OCI-LY1 (cell line): ENCODE measurements around the gene GPR21.

Experiments
- H2AFZ ChIP-seq: fragments of 200-600 bp; sonication (generic), shearing (Covaris generic); 2 replicates; pipeline ENCODE4 v1.6.0; 2014; ENCODE audit warnings: antibody characterized with exemption, mild to moderate bottlenecking, low read length
- H3F3A ChIP-seq: fragments of 200-600 bp; sonication (generic), shearing (Covaris generic); 2 replicates; pipeline ENCODE4 v1.6.0; 2014; ENCODE audit warnings: mild to moderate bottlenecking, antibody characterized with exemption, low read length, moderate library complexity; ENCODE audit not compliant: insufficient read depth
- H3K27ac ChIP-seq: fragments of 200-600 bp; sonication (generic); 2 replicates; pipeline ENCODE4 v1.5.1; 2014; ENCODE audit warnings: low read length, mixed run types, mild to moderate bottlenecking, low read depth; ENCODE audit not compliant: poor library complexity, severe bottlenecking
- H3K27me3 ChIP-seq: fragments of 200-600 bp; sonication (generic); 2 replicates; pipeline ENCODE4 v1.6.0; 2014; ENCODE audit warnings: antibody characterized with exemption, mild to moderate bottlenecking, low read length, moderate library complexity; ENCODE audit not compliant: insufficient read depth
- H3K36me3 ChIP-seq: fragments of 200-600 bp; sonication (generic); 2 replicates; pipeline ENCODE4 v1.6.1; 2014; ENCODE audit warnings: mild to moderate bottlenecking, antibody characterized with exemption, low read length, moderate library complexity, mixed read lengths; ENCODE audit not compliant: insufficient read depth
- H3K4me1 ChIP-seq: fragments of 200-600 bp; sonication (generic); 2 replicates; pipeline ENCODE4 v1.5.1; 2014; ENCODE audit warnings: mild to moderate bottlenecking, low read length, moderate library complexity; ENCODE audit not compliant: insufficient read depth, severe bottlenecking
- H3K4me2 ChIP-seq: fragments of 200-600 bp; sonication (generic), shearing (Covaris generic); 2 replicates; pipeline ENCODE4 v1.6.1; 2014; ENCODE audit warnings: low read length
- H3K4me3 ChIP-seq: fragments of 200-600 bp; sonication (generic); 2 replicates; pipeline ENCODE4 v1.5.1; 2014; ENCODE audit warnings: low read length, low read depth, mild to moderate bottlenecking, mixed read lengths; ENCODE audit not compliant: poor library complexity, severe bottlenecking
- H3K79me2 ChIP-seq: fragments of 200-600 bp; shearing (Covaris generic); 2 replicates; pipeline ENCODE4 v1.6.1; 2016; ENCODE audit warnings: mixed run types, low read length, mixed read lengths; ENCODE audit not compliant: insufficient read depth
- H3K9ac ChIP-seq: fragments of 200-600 bp; sonication (generic), shearing (Covaris generic); 2 replicates; pipeline ENCODE4 v1.6.1; 2014; ENCODE audit warnings: mild to moderate bottlenecking, low read length, mixed read lengths
- H3K9me2 ChIP-seq: fragments of 200-600 bp; sonication (generic), shearing (Covaris generic); 2 replicates; pipeline ENCODE4 v1.6.1; 2014; ENCODE audit warnings: low read depth, mild to moderate bottlenecking, low read length, mixed read lengths
- H3K9me3 ChIP-seq: fragments of 200-600 bp; shearing (Covaris generic); 2 replicates; pipeline ENCODE4 v1.6.1; 2014; ENCODE audit warnings: low read length, mixed read lengths
- H4K20me1 ChIP-seq: fragments of 200-600 bp; sonication (generic), shearing (Covaris generic); 2 replicates; pipeline ENCODE4 v1.6.0; 2016; ENCODE audit warnings: mild to moderate bottlenecking, low read length; ENCODE audit not compliant: insufficient read depth
- EZH2 ChIP-seq: fragments of 200-600 bp; sonication (generic), shearing (Covaris generic); IDR thresholded peaks from 2 replicates; pipeline ENCODE4 v1.8.0; 2017; ENCODE audit warnings: borderline replicate concordance, mixed run types, mild to moderate bottlenecking, antibody characterized with exemption, low read length, moderate library complexity, mixed read lengths
- TF ChIP-seq, protein P1 (sequence below): fragments of 200-600 bp; sonication (generic), shearing (Covaris generic); IDR thresholded peaks from 2 replicates; pipeline ENCODE4 v1.5.1; 2017; ENCODE audit warnings: mild to moderate bottlenecking, antibody characterized with exemption, low read length, moderate library complexity, mixed read lengths

GPR21 gene

DNA sequence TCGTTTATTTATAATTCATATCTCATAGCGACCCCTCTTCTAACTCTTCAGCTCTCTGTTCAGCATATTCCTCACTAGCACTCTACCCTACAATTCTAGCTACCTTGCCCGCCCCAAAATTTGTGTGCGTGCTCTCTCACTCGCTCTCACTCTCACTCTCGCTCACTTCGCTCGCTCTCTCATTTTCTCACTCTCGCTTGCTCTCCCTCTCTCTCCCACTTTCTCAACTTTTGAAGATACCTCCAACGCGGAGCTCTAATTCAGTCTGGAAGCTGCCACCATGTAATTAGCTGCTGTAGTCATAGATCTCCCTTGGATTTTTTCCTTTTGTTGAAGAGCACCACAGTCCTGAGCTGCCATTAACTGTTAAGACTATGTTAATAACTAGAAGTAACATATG is 30.4 kb downstream of the GPR21 start:
- Histone ChIP-seq H3F3A (no peaks in the 10 kb centered on the region), H3K36me3 (peaks cover 32% of the 10 kb centered on the region), H3K27ac (no peak overlapping the region), H3K4me1 (no peaks in the 10 kb centered on the region), H3K79me2 (no peaks in the 10 kb centered on the region), H2AFZ (no peak overlapping the region), H3K9ac (no peak overlapping the region), H3K9me2 (no peaks in the 10 kb centered on the region), H3K4me2 (no peak overlapping the region), H3K4me3 (no peak overlapping the region), H3K9me3 (no peaks in the 10 kb centered on the region), H4K20me1 (no peaks in the 10 kb centered on the region), H3K27me3 (no peaks in the 10 kb centered on the region)
- TF ChIP-seq, protein P1, sequence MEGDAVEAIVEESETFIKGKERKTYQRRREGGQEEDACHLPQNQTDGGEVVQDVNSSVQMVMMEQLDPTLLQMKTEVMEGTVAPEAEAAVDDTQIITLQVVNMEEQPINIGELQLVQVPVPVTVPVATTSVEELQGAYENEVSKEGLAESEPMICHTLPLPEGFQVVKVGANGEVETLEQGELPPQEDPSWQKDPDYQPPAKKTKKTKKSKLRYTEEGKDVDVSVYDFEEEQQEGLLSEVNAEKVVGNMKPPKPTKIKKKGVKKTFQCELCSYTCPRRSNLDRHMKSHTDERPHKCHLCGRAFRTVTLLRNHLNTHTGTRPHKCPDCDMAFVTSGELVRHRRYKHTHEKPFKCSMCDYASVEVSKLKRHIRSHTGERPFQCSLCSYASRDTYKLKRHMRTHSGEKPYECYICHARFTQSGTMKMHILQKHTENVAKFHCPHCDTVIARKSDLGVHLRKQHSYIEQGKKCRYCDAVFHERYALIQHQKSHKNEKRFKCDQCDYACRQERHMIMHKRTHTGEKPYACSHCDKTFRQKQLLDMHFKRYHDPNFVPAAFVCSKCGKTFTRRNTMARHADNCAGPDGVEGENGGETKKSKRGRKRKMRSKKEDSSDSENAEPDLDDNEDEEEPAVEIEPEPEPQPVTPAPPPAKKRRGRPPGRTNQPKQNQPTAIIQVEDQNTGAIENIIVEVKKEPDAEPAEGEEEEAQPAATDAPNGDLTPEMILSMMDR = no peak
- no peak for TF ChIP-seq EZH2

DNA sequence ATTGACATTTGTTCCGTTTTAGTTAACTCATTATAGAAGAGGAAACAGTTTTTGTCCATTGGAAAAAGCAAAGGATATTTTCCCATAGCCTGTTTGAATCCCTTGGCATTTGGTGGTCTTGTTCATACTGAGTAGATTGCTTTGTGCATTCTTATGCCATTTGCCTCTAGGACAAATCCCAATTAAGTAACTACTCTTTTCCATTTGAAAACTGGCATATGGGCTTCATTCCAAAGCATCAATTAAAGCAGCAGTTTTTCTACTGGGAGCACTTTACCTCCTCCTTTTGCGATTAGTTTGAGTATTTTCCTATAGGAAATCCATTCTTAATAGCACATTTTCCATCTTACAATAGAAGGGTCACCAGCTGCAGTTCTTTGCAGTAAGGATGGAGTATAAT is 31.2 kb downstream of the GPR21 start:
- Histone ChIP-seq H3F3A (no peaks in the 10 kb centered on the region), H3K4me2 (no peak overlapping the region), H3K79me2 (no peaks in the 10 kb centered on the region), H3K36me3 (peaks cover 32% of the 10 kb centered on the region), H3K9me3 (no peaks in the 10 kb centered on the region), H2AFZ (no peak overlapping the region), H3K9me2 (no peaks in the 10 kb centered on the region), H3K9ac (no peak overlapping the region), H3K27me3 (no peaks in the 10 kb centered on the region), H3K27ac (no peak overlapping the region), H3K4me3 (no peak overlapping the region), H4K20me1 (no peaks in the 10 kb centered on the region), H3K4me1 (no peaks in the 10 kb centered on the region)
- TF ChIP-seq, protein P1 = no peak
- no peak for TF ChIP-seq EZH2

DNA sequence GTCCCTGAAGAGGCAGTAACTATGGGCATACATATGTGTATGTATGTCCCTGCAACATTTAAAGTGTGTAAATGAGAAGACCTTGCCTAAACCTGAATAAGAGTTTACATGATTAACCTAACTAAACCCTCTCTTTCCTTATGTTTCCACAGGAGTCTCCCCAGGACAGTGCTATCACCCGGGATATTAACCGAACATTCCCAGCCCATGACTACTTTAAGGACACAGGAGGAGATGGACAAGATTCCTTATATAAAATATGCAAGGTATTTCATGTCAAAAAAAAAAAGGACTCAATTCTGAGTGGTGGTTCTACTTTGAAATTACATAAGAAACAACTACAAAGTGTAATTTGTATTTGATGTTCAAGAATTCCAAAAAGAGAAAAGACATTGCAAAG is 31.7 kb downstream of the GPR21 start:
- no peaks in the 10 kb centered on the region for H3K9me3 ChIP-seq
- peaks cover 35% of the 10 kb centered on the region for H3K36me3 ChIP-seq
- no peaks in the 10 kb centered on the region for H3K9me2 ChIP-seq
- H3K9ac ChIP-seq = no peak overlapping the region
- no peak overlapping the region for H2AFZ ChIP-seq
- no peak overlapping the region for H3K27ac ChIP-seq
- H3K4me1 ChIP-seq = no peaks in the 10 kb centered on the region
- no peaks in the 10 kb centered on the region for H3F3A ChIP-seq
- TF ChIP-seq, protein P1 = no peak
- no peak for TF ChIP-seq EZH2
- H3K27me3 ChIP-seq = no peaks in the 10 kb centered on the region
- no peaks in the 10 kb centered on the region for H3K79me2 ChIP-seq
- no peak overlapping the region for H3K4me2 ChIP-seq
- H4K20me1 ChIP-seq = no peaks in the 10 kb centered on the region
- no peak overlapping the region for H3K4me3 ChIP-seq
